Spleen (tissue), 11 donors: ENCODE results near the gene IFIT2. TPM values are rescaled to one million over a fixed set of nuclear protein-coding genes. Genes with fewer than 3 reads are reported as not detected.

Experiments used
- DNase-seq: peaks from one replicate; pipeline ENCODE4 v3.0.0-alpha.2; 2020
- H3K27ac ChIP-seq, 8 donors: fragments of 200-600 bp; sonication (generic) in 7 of 8; 1 replicate in 4 of 8; 2 replicates in 4 of 8; pipeline versions ENCODE4 v1.5.0 to v1.8.0; 2016 to 2021; ENCODE audit warnings: inconsistent platforms in 4 of 8, mild to moderate bottlenecking in 4 of 8, moderate library complexity in 1 of 8
- H3K27me3 ChIP-seq, 7 donors: fragments of 200-600 bp; sonication (generic) in 6 of 7; replicated peaks in 1 of 7; 1 replicate in 4 of 7; 2 replicates in 3 of 7; pipeline versions ENCODE4 v1.5.0 to v1.8.0; 2016 to 2021; ENCODE audit warnings: inconsistent platforms in 3 of 7, mild to moderate bottlenecking in 1 of 7
- H3K36me3 ChIP-seq, 6 donors: fragments of 200-600 bp; sonication (generic) in 5 of 6; 1 replicate in 4 of 6; 2 replicates in 2 of 6; pipeline versions ENCODE4 v1.5.0 to v1.8.0; 2016 to 2021; ENCODE audit warnings: inconsistent platforms in 2 of 6
- H3K4me1 ChIP-seq, 6 donors: fragments of 200-600 bp; sonication (generic) in 5 of 6; 1 replicate in 3 of 6; 2 replicates in 3 of 6; pipeline versions ENCODE4 v1.5.0 to v1.8.0; 2016 to 2021; ENCODE audit warnings: inconsistent platforms in 3 of 6
- H3K4me3 ChIP-seq, 8 donors: fragments of 200-600 bp; sonication (generic) in 7 of 8; 1 replicate in 4 of 8; 2 replicates in 4 of 8; pipeline versions ENCODE4 v1.5.0 to v1.8.0; 2016 to 2021; ENCODE audit warnings: inconsistent platforms in 4 of 8, mild to moderate bottlenecking in 4 of 8, moderate library complexity in 2 of 8
- H3K9me3 ChIP-seq, 8 donors: fragments of 200-600 bp; sonication (generic) in 7 of 8; 1 replicate in 4 of 8; 2 replicates in 4 of 8; pipeline versions ENCODE4 v1.5.0 to v1.8.0; 2016 to 2021; ENCODE audit warnings: inconsistent platforms in 4 of 8
- CTCF ChIP-seq, 11 experiments: fragments of 200-600 bp in 7 of 11; fragments of 450-650 bp in 4 of 11; sonication (generic) in 4 of 11; IDR thresholded peaks in 8 of 11; conservative IDR thresholded peaks in 3 of 11; 1 replicate in 7 of 11; 2 replicates in 4 of 11; pipeline versions ENCODE4 v1.4.0 to v1.8.0; 2016 to 2021; ENCODE audit warnings: antibody characterized with exemption in 11 of 11, inconsistent platforms in 4 of 11, mild to moderate bottlenecking in 1 of 11
- POLR2A ChIP-seq, 3 donors: fragments of 450-650 bp; IDR thresholded peaks; one replicate each; pipeline ENCODE4 v1.5.1; 2017; ENCODE audit warnings: antibody characterized with exemption in 3 of 3, mild to moderate bottlenecking in 1 of 3
- POLR2AphosphoS5 ChIP-seq, 3 donors: sonication (generic); formaldehyde crosslinking; IDR thresholded peaks; one replicate each; pipeline ENCODE4 v1.5.1; 2017; ENCODE audit warnings: antibody characterized with exemption in 3 of 3
- WGBS, 5 donors: extraction: QIAGEN DNeasy Blood & Tissue Kit in 3 of 5; methylation state at CpG; one replicate each; pipeline versions ENCODE4 v1.1.5 to v1.1.7; 2013 to 2018; 5-methylcytosine and 5-hydroxymethylcytosine counted together
- intact Hi-C: fragments of 100-400 bp; cut with DNase I; formaldehyde crosslinking; loops from one replicate; pipeline ENCODE4 v1.15.0; 2023; ENCODE audit warnings: low total_unique reads
- polyA plus RNA-seq, 3 donors: library from polyadenylated mRNA; stranded (reverse); fragments of 200-250 nt; gene quantifications; one replicate each; pipeline ENCODE4 v1.2.1, GENCODE V29; 2013
- total RNA-seq, 7 donors: library from RNA; depleted of rRNA in 3 of 7; stranded (reverse); fragments of >200 nt in 3 of 7; fragmentation: NEBNext Ultra II Directional in 4 of 7; extraction: Animal tissue kit (Norgen Biotek cat#: 25700) in 4 of 7; gene quantifications; one replicate each; pipeline versions ENCODE4 v1.1.0 to v1.2.1, GENCODE V29; 2016 to 2021
- donor health status: healthy with polysubstance abuse.
- donor health status: DM: no; HTN: no; CAD: no; lungs with moderate emphysema.
- donor health status: DM: no; HTN: no; CAD: no.
- donor health status: Bipolar disorder and iron deficiency.
- donor health status: healthy.
- donor health status: DM: no; HTN: no; CAD: no.
- donor health status: DM: yes; HTN: yes; CAD: no.

IFIT2 gene
- total and polyA plus RNA-seq, 10 donors: 6.1 to 22.2 (median 15.9) TPM

GRCh38 chr10:89332123-89332633 lies 30.3 kb downstream of the IFIT2 start:
- DNase-seq: no peak
- Histone ChIP-seq H3K4me1 (peaks cover 24 to 100% (median 86%) of the 10 kb centered on the region in 6 donors), H3K9me3 (no peaks in the 10 kb centered on the region), H3K27me3 (no peaks in the 10 kb centered on the region), H3K27ac (peak overlapping the region; percentile 70 to 95 (median 86)), H3K4me3 (peak overlapping the region; percentile 10 to 62 (median 38)), H3K36me3 (peaks cover 0 to 6% (median 0%) of the 10 kb centered on the region in 6 donors)
- intact Hi-C loops: no loop called here
- TF ChIP-seq CTCF (IDR thresholded peaks at IDR 0.05 in 8 of 11, conservative IDR thresholded peaks at IDR 0.05 in 3 of 11): no peak
- TF ChIP-seq POLR2A (IDR thresholded peaks at IDR 0.05): peak in 1 of 3 donors; percentile 49
- 4 to 13% (median 7%) methylated on average over 5 of the region's 5 CpGs for WGBS, 5 donors

DNA sequence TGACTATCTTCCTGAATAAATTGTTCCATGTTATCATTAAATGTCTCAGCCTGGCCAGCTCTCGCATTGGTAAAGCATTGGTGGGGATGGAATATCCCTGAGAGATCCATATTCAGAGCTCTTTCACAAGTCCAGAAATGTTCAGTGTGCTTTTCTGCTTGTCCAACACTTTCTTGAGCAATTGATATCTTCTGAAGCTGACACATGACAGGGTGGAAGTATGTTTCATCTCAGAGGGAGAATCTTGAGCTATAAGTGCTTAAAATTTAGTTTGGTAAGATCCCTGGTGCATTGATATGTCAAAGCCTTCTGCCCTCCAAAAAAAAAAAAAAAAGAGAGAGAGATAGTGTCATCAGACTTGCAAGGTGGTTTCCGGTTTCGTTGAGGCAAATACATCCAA lies 33.4 kb downstream of the IFIT2 start:
- no peak for DNase-seq
- Histone ChIP-seq H3K4me1 (peaks cover 24 to 77% (median 67%) of the 10 kb centered on the region in 6 donors), H3K4me3 (no peak overlapping the region), H3K27ac (peak overlapping the region in 3 of 8 donors; percentile 26 to 92 (median 84)), H3K36me3 (peaks cover 0 to 36% (median 22%) of the 10 kb centered on the region in 6 donors), H3K9me3 (no peaks in the 10 kb centered on the region), H3K27me3 (no peaks in the 10 kb centered on the region)
- WGBS, 5 donors: 91 to 99% (median 93%) methylated on average over 3 of the region's 3 CpGs
- no peak for TF ChIP-seq CTCF (IDR thresholded peaks at IDR 0.05 in 8 of 11, conservative IDR thresholded peaks at IDR 0.05 in 3 of 11)
- TF ChIP-seq POLR2AphosphoS5 (IDR thresholded peaks at IDR 0.05): no peak
- TF ChIP-seq POLR2A (IDR thresholded peaks at IDR 0.05): no peak
- intact Hi-C loops: no loop called here

DNA sequence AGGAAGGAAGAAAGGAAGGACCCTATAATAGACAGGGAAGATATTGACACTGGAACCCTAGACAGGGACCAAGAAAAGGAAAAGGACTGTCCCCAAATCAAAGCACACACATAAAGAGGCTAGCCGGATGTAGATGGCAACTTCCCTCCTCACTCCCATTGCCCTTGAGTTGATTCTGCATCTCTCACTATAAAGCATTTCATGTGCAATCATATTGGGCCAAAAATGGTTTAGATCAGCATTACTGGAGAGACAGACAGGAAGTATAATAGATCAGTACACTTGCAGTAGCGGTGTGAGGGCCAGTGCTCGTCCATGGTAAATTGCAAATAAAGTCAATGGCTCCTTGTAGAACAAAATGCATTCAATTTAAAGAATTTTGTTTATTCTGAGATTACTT lies 34.4 kb downstream of the IFIT2 start:
- Histone ChIP-seq H3K36me3 (peaks cover 0 to 46% (median 23%) of the 10 kb centered on the region in 6 donors), H3K27ac (peak overlapping the region in 3 of 8 donors; percentile 23 to 36 (median 26)), H3K4me1 (peaks cover 24 to 67% (median 57%) of the 10 kb centered on the region in 6 donors), H3K4me3 (no peak overlapping the region), H3K27me3 (no peaks in the 10 kb centered on the region), H3K9me3 (no peaks in the 10 kb centered on the region)
- DNase-seq: no peak
- TF ChIP-seq POLR2AphosphoS5 (IDR thresholded peaks at IDR 0.05): peak in 1 of 3 donors; percentile 36
- TF ChIP-seq POLR2A (IDR thresholded peaks at IDR 0.05): no peak
- no peak for TF ChIP-seq CTCF (IDR thresholded peaks at IDR 0.05 in 8 of 11, conservative IDR thresholded peaks at IDR 0.05 in 3 of 11)
- WGBS, 5 donors: 64 to 83% (median 72%) methylated on average over 3 of the region's 3 CpGs
- intact Hi-C loops: no loop called here

DNA sequence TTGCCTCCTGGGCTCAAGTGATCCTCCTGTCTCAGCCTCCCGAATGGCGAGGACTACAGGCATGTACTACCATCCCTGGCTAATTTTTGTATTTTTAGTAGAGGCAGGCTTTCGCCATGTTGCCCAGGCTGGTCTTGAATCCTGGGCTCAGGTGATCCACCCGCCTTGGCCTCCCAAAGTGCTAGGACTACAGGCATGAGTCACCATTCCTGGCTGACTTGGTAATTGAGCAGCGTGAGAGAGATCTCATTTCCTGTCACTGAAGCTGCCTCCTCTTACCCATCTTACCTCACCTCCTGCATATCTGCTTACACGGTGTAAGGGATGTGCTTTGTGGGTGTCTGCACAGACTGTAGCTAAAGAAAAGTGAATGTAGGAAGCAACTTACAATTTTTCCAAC lies 35.6 kb downstream of the IFIT2 start:
- Histone ChIP-seq H3K36me3 (peaks cover 0 to 56% (median 23%) of the 10 kb centered on the region in 6 donors), H3K4me3 (no peak overlapping the region), H3K27me3 (no peaks in the 10 kb centered on the region), H3K9me3 (no peaks in the 10 kb centered on the region), H3K27ac (peak overlapping the region in 1 of 8 donors; percentile 37), H3K4me1 (peaks cover 24 to 54% (median 45%) of the 10 kb centered on the region in 6 donors)
- intact Hi-C loops: no loop called here
- DNase-seq: no peak
- WGBS, 5 donors: 74 to 81% (median 78%) methylated on average over 6 of the region's 6 CpGs
- TF ChIP-seq POLR2AphosphoS5 (IDR thresholded peaks at IDR 0.05): no peak
- no peak for TF ChIP-seq POLR2A (IDR thresholded peaks at IDR 0.05)
- no peak for TF ChIP-seq CTCF (IDR thresholded peaks at IDR 0.05 in 8 of 11, conservative IDR thresholded peaks at IDR 0.05 in 3 of 11)
